ENCODE data around the gene TGFB2.

Gene TGFB2

GRCh38 chr1:218475275-218475674 is 130.1 kb downstream of the TGFB2 start:
- H3K27ac ChIP-seq, result no peak overlapping the region
- TF ChIP-seq, protein P1, sequence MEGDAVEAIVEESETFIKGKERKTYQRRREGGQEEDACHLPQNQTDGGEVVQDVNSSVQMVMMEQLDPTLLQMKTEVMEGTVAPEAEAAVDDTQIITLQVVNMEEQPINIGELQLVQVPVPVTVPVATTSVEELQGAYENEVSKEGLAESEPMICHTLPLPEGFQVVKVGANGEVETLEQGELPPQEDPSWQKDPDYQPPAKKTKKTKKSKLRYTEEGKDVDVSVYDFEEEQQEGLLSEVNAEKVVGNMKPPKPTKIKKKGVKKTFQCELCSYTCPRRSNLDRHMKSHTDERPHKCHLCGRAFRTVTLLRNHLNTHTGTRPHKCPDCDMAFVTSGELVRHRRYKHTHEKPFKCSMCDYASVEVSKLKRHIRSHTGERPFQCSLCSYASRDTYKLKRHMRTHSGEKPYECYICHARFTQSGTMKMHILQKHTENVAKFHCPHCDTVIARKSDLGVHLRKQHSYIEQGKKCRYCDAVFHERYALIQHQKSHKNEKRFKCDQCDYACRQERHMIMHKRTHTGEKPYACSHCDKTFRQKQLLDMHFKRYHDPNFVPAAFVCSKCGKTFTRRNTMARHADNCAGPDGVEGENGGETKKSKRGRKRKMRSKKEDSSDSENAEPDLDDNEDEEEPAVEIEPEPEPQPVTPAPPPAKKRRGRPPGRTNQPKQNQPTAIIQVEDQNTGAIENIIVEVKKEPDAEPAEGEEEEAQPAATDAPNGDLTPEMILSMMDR (conservative IDR thresholded peaks at IDR 0.05), result no peak

- H3K27ac ChIP-seq, result no peak overlapping the region
- TF ChIP-seq, protein P1 (conservative IDR thresholded peaks at IDR 0.05), result no peak
Observed at GRCh38 chr1:218475699-218476098, 130.6 kb downstream of the TGFB2 start.

DNA sequence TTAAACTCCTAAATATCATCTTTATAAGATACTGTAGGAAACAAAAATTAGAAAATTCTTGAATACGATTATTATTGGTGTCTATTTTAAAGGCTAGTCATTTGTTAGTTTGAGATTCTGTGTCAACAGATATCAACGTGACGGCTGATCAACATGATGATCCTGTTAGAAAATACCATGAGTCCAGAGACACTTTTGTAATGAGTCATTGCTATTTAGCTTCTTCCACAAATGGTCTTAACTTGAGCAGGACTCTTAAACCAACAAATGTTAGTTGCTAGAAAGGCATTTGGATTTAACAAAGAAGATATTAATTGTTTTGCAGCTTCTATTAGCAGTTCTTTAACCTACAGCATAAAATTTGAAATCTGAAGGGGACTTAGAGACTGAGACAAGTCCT is 131.2 kb downstream of the TGFB2 start:
- TF ChIP-seq, protein P1 (conservative IDR thresholded peaks at IDR 0.05), result no peak
- no peak overlapping the region for H3K27ac ChIP-seq

- TF ChIP-seq, protein P1 (conservative IDR thresholded peaks at IDR 0.05), result no peak
- no peak overlapping the region for H3K27ac ChIP-seq
Observed at GRCh38 chr1:218478336-218478735, 133.2 kb downstream of the TGFB2 start.

DNA sequence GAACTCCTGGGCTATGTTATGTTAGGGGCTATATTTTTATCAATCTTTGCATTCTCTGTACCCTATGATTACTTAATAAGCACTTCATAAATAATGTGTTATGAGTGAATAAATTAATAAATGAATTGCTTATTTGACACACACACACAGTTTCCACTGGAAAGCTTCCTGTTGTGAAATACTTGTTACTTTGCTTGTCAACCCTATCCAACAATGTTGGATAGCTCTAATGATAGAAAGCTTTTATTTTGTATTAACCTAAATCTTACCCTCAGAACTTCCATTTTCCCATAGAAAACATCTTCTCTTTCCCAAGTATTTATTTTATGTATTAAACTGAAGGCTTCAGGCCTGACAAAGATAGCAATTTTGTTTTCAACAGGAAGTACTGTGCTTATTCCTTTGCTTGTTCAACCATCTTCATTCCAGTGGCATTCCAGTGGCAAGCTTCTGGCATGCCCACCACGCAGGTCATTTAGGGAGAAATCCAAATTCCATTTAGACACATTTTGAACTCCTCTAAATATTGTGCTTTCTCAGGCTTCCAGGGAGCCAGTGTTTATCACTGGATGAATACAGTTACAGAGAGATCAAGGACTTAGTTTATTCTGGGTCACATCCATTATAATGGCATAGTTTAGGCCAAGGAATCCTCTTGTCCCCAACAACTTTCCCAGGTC is 134.4 kb downstream of the TGFB2 start:
- TF ChIP-seq, protein P1 (conservative IDR thresholded peaks at IDR 0.05), result no peak
- no peak overlapping the region for H3K27ac ChIP-seq

- TF ChIP-seq, protein P1 (conservative IDR thresholded peaks at IDR 0.05), result no peak
- no peak overlapping the region for H3K27ac ChIP-seq
Observed at GRCh38 chr1:218480137-218480536, 135.0 kb downstream of the TGFB2 start.

- TF ChIP-seq, protein P1 (conservative IDR thresholded peaks at IDR 0.05), result no peak
- no peak overlapping the region for H3K27ac ChIP-seq
Observed at GRCh38 chr1:218480588-218481099, 135.5 kb downstream of the TGFB2 start.

Data from VCaP (cell line).